DMS53 treated with DMSO at 0.1 percent for 48 hours (cell line): Measurements from ENCODE around the gene EMP2.
"Not testable (repeated sequence)": the region's sequence is repeated elsewhere in the genome, so short reads cannot be mapped to it uniquely, and the experiment has no call there.

Source experiments
- DNase-seq: peaks from one replicate; lab custom pipeline; 2025; ENCODE audit not compliant: unreplicated experiment; lab: John Stamatoyannopoulos, UW

The EMP2 gene

DNA sequence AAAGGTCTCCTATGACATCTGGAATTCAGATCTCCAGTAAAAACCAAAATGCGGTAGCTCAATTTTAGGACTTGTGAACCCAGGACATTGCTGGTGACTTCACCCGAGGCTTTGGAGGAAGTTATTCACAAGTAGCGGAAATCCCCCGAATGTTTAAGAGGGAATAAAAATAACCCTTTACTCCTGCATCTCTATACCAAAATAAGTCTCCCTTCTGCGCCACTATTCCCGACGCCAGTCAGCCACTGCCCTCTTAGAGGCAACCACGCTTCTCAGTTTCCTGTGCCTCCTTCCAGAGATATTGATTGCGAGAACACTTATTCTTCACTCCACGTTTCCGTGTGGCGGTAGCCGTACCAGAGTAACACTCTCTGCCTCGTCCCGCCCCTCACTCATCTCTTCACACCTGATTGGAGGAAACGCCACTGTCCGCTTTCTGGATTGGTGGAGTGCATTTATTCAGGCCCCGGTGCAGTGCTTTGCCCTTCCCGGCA, 27.4 kb downstream of the EMP2 start:
- no peak for DNase-seq

DNA sequence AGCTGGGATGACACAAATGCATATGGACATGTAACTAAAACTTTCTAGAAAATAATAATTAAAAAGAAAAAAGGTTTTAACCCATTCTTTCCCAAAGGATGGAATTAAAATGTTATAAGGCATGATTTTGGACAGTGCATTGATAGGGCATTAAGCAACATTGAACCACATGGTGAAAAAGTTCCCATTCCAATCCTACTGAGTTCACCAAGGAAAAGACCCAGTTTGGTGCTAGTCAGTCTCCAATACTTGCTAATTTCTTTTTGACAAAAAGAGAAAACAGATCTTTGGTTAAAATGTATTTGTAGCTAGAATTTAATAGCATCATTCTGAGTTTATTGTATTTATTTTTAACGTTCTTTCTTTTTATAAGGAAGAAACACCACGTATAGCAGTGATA, 28.1 kb downstream of the EMP2 start:
- no peak for DNase-seq

DNA sequence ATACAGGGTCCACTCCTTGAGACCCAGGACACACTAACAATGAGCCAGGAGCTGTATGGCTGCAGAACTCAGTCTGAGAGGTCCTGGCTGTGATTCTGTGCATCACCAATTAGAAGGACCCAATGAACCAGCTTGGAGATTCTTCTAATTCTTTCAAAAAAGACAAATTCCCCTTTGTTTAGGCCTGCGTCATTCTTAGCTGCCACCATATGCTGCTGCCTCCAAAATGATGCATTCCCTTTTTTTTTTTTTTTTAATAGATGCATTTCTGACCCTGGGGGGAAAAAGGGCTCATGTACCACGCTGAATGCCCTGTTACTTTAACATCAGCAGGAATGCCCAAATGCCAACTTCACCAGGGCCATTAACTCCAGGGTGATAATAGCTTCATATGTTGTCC, 28.5 kb downstream of the EMP2 start:
- no peak for DNase-seq

DNA sequence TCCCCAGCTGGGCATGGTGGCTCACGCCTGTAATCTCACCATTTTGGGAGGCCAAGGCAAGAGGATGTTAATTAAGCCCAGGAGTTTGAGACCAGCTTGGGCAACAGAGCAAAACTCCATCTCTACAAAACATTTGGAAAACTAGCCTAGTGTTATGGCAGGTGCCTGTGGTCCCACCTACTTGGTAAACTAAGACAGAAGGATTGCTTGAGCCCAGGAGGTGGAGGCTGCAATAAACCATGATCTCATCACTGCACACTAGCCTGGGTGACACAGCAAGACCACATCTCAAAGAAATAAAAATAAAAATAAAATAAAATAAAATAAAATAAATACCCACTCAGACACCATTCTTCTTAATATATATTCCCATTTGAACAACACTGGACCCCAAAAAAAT, 32.0 kb downstream of the EMP2 start:
- DNase-seq: no peak

DNA sequence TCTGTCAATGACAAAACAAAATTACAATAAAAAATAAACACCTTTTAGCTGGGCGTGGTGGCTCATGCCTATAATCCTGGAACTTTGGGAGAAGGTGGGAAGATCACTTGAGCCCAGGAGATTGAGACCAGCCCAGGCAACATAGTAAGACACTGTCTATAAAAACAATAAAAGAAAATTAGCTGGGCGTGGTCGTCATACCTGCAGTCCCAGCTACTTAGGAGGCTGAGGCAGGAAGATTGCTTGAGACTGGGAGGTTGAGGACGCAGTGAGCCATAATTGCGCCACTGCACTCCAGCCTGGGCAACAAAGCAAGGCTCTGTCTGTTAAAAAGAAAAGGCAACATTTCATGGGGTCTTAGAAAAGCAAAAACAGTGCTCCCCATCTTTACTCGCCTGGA, 32.7 kb downstream of the EMP2 start:
- DNase-seq: no peak

DNA sequence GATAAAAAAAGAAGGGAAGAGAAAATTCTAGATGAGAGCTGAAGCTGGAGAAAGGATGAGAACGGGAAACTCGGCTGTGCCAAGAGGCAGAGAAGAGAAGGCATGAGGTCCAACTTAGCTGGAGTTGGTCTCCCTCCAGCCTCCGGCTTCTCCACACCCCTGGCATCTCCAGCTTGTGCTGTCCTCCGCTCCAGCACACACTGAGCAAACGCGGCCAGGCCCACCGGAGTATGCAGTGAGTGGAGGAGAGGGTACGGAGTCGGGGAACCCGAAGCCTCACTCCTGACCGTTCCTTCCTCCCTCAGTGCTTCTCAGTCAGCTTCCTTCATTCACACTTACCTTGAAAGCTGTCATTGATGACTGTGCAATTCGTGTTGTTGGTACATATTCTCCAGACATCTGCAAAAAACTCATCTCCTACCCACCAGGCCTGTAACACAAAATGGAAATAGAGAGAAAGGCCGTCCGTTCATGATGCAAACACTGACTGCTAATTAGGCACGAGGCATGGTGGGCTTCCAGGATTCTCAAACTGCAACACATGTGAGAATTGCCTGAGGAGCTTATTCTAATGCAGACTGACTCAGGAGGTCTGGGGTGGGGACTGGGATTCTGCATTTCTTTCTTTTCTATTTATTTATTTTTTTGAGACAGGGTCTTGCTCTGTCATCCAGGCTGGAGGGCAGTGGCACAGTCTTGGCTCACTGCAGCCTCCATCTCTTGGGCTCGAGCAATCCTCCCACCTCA, 37.0 kb downstream of the EMP2 start:
- DNase-seq: no peak

DNA sequence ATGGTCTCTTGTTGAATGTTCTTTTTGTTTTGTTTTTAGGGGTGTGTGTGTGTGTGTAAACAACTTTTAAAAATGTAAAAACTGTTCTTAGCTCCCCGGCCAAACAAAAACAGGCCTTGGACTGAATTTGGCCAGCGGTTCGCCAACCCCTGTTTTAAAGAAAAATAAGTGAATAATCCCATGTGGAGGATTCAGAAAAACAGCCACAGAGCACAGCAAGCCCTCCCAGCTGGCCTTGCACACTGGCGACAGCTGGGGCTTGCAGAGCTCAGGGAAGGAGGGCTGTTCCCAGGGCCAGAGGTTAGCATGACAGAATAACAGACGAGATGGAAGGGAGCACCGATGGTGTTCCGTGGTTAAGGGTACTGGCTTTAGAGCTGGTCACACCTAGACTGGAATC, 39.0 kb downstream of the EMP2 start:
- DNase-seq: no peak

DNA sequence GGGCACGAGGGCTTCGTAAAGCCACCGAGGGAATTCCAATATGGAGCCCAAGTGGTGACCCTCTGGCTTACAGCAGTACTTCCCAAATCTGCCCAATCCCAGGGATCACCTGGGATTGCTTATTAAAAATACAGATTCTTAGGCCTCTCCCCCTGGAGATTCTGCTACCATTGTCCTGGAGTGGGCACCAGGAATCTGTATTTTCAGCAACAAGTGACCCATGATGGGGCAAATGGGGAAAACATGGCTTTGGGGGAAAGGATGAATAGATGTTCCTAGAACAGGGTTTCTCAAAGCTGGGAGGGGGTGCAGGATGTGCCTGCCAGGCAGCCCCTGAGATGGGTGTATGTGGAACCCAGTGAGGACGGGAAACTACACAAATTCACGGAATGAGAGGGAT, 40.6 kb downstream of the EMP2 start:
- DNase-seq: no peak

DNA sequence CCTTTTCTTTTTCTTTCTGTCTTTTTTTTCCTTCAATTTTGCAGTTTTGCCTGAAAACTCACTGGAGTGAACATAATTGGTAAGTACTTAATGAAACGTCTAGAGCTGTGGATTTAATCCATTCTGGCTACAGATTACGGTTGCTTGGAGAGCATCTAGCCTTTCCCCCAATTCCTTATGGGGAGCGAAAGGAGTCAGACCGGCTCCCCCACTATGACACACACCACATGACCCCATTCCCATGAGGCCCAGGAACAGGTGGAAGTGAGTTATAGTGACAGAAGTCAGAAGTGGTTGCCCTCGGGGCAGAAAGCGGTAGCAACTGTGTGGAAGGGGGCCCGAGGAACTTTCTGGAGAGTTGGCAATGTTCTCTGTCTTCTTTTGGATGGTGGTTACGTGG, 41.2 kb downstream of the EMP2 start:
- no peak for DNase-seq

DNA sequence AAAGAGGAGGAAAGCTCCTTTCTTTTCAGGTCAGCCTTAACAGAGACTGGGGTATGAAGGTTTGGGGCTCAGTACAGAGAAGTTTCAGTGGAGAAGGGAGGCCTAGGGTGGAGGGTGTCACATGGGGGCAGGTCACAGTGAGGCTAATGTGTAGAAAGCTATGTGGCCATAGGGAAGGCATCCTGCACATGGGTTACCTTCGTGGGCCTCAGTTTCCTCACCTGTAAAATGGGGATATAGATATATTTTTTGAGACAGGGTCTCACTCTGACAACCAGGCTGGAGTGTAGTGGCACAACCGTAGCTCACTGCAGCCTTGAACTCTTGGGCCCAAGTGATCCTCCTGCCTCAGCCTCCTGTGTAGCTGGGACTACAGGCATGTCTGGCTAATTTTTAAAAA, 41.8 kb downstream of the EMP2 start:
- DNase-seq: no peak

DNA sequence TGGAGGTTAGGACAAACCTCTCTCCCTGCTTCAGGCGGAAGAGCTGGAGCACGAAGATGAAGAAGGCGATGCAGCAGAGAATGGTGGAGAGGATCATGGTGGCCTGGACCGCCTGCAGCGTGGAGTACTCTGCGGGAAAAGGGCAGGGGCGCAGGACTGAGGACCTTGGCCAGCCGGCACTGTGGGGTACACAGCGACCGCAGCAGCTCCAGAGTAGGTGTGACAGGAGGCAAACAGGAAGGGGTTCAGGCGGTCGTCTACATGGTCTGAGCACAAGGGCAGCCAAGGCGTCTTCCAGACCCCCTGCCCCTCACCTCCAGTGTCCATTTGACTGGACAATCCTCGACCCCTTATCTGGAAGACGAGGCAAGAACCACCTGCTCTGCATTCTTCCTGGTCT, 42.5 kb downstream of the EMP2 start:
- DNase-seq: no peak

DNA sequence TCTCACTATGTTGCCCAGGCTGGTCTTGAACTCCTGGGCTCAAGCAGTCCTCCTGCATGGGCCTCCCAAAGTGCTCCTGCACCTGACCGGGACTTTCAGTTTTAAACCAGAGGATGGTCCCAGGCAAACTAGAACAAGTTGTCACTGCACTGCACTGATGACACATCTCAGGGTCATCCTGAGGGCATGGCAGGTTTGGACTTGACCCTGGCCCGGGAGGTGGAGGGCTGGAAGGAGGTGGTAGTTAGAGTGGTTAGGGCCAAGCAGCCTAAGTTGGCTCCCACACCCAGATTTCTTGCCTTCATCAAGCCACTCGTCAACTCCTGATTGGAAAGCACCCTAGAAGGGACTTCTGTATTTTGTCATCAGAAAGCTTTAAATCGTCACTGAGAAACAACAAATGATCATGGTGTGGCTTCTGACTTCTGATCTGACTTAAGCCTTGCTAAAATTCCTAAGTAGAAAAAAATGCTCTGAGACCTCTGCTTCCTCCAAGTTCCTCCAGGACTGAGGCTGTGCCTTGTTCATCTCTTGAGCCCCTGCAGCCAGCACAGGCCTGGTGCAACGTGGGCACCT, 43.5 kb downstream of the EMP2 start:
- DNase-seq: no peak

DNA sequence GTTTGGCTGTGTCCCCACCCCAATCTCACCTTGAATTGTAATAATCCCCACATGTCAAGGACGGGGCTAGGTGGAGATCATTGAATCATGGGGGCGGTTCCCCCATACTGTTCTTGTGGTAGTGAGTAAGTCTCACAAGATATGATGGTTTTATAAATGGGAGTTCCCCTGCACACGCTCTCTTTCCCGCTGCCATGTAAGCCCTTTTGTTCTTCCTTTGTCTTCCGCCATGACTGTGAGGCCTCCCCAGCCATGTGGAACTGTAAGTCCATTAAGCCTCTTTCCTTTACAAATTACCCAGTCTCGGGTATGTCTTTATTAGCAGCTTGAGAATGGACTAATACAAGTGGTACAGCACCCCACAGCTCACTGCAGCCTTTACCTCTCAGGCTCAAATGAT, 44.1 kb downstream of the EMP2 start:
- not testable (repeated sequence) for DNase-seq

DNA sequence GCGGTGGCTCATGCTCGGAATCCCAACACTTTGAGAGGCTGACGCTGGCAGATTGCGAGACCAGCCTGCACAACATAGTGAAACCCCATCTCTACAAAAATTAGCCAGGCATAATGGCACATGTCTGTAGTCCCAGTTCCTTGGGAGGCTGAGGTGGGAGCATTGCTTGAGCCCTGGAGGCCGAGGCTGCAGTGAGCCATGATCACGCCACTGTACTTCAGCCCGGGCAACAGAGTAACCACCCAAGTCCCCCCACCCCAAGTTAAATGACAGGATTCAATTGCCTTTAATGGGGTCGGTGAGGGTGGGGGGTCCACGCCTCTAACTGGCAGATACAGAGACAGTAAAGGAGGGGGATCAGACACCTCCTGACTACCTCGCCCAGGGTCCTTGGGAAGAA, 44.9 kb downstream of the EMP2 start:
- DNase-seq: no peak

DNA sequence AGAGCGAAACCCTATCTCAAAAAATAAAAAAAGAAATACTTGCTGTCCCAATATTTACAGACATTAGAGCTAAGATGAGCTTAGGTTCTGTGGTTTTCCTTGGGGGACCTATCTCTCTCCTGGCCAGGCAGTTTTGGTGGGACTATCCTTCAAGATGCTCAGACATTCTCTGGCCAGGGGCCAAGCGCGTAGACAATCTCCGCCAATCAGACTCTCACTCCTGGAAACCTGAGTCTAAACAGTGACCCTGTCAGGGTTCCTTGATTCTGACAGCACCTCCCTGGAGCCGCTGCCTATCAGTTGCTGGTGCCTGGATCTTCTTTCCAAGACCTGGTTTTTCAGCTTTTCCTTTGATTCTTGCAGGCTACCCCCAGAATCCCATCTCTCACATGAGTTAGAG, 45.6 kb downstream of the EMP2 start:
- no peak for DNase-seq

DNA sequence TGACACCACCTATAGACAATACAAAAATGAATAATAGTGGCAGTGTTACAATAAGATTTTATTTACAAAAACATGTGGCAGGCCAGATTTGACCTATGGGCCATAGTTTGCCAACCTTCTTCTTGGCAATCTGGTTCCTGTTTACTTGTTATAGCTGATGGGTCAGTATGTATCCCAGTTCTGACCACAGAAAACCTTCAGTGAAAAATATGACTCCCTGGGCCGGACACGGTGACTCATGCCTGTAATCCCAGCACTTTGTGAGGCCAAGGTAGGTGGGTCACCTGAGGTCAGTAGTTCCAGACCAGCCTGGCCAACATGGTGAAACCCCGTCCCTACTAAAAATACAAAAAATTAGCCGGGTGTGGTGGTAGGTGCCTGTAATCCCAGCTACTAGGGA, 46.8 kb downstream of the EMP2 start:
- DNase-seq: not testable (repeated sequence)

DNA sequence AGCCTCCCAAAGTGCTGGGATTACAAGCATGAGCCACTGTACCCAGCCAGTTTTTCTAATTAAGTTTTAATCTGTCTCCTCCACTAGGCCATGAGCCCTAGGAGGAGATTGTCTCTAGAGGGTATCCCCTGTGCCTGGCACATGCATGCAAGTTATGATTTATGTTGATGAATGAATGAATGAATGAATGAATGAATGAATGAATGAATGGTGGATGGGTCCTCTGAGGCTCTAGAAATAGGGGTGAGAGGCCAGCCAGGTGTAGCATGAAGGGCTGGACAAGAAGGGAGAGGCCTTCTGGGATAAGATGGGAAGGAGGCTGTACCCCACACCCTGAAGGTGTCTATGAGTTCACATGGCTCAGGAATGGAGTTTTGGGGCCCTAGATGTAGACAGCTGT, 48.8 kb downstream of the EMP2 start:
- no peak for DNase-seq

DNA sequence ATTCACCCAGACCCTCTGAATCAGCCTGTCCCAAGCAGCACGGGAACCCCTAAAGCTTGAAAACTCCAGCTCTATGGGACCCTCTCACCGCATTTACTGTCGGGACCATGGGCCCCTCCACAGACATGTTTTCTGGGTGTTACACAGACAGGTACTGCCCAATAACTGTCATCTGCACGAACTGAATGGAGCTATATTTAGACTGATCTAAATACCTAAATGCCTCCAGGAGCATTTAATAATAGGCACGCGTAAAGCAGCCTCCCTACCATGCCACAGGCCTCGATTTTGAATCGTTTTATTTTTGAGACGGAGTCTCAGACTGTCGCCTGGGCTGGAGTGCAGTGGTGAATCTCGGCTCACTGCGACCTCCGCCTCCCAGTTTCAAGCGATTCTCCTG, 49.7 kb downstream of the EMP2 start:
- DNase-seq: no peak

DNA sequence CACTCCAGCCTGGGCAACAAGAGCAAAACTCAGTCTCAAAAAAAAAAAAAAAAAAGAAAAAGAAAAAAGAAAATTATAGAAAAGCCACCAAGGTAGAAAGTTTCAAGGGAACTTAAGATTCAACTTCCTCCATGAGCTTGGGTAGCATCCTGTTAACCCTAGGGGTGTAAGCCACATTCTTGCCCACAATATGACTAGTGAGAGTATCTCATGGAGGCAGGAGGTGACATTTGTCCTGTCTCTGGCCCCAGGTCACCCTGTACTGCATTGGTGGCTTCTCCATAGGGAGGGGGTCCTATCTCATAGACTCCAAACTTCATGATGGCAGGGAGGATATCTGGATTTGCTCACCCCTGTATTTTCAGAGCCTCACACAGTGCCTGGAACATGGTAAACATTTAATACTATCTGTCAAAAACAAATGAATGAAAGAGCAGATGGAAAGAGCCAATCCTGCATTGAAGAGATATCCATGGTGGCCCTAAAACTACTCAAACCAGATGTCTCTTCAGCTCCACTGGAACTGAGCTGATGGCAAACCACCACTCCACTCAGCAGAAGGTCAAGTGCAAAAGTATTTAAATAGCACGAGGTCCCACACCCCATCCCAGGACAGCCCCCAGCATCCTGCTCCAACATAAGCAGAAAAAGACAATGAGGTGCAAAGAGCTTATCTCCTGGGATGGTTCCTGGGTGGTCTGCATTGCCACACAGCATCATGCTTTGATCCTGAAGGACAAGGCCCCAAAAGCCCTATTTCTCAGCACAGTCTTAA, 50.3 kb downstream of the EMP2 start:
- no peak for DNase-seq

DNA sequence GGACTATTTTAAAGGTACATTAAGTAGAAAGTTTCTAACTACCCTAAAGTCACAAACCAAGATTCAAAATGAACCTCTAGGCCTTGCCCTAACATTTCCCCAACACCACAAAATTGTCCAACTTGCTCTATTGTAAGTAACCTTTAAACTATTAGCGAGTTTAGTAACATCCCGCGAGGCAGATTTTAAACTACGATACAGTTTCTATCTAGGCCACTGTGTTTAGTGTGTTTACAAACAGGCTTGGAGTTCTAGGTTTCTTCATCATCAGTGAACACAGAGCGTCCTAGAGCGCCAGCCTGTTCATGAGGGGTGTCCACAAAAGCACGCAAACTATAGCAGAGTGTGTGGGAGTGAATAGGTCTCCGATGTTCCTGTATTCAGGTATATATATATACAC, 51.8 kb downstream of the EMP2 start:
- DNase-seq: no peak

DNA sequence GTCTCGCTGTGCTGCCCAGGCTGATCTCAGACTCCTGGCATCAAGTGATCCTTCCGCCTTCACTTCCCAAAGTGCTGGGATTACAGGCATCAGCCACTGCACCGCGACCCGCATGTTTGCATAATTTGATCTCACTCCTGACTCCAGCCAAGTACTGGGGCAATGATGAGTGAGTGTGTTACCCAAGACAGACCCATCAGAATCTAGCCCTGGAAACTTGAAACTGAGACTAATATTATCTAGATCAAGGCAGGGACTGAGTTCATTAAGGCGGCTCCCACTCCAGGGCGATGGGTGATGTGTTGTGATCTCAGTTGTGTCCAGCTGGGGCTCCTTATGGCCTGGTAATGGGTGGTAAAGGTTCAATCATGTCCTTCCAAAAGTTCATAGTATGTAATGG, 53.4 kb downstream of the EMP2 start:
- DNase-seq: no peak

DNA sequence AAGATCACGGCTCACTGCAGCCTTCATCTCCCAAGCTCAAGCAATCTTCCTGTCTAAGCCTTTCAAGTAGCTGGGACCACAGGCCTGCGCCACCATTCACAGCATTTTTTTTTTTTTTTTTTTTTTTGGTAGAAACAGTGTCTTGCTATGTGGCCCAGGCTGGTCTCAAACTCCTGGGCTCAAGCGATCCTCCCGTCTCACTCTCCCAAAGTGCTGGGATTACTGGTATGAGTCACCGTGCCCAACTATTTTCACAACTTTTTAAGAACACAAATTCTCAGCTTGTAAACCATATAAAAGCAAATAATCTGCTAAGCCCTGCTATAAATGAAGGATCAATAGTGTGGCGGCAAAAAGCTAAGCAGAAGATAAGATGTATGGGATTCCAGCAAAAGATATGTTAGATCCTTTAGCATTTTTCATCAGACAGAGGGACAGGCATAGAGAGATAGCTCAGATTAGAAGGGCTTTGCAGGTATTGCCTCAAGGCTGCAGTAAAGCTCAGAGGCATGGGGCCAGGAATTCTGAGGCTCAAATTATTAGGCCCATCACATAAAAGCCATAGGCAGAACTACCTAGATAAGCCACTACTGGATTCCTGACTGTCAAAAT, 55.1 kb downstream of the EMP2 start:
- DNase-seq: no peak
